SK-N-SH (cell line): ENCODE results near the gene KICS2.

Experiments used
- EZH2phosphoT487 ChIP-seq: fragments of 200-600 bp; sonication (generic); IDR thresholded peaks from 2 replicates; pipeline ENCODE4 v1.6.1; 2017; ENCODE audit warnings: low read depth, mixed run types, mild to moderate bottlenecking, antibody characterized with exemption, moderate library complexity, borderline replicate concordance
- FOXM1 ChIP-seq: IDR thresholded peaks from 2 replicates; pipeline ENCODE4 v1.4.0; 2012; ENCODE audit warnings: low read depth, mild to moderate bottlenecking
- GABPA ChIP-seq: IDR thresholded peaks from 2 replicates; pipeline ENCODE4 v1.4.0; 2012; ENCODE audit warnings: low read depth, mild to moderate bottlenecking
- POLR2AphosphoS5 ChIP-seq: IDR thresholded peaks from 2 replicates; pipeline ENCODE4 v1.6.1; 2012; ENCODE audit warnings: low read depth, low read length

- TF ChIP-seq EZH2phosphoT487 (no peak), FOXM1 (no peak), POLR2AphosphoS5 (no peak), GABPA (no peak)
Measured at GRCh38 chr12:64269161-64269560, 47.1 kb upstream of the KICS2 start.
